HG02840 (cell line): ENCODE results near the gene ADAM17.

ENCODE experiments used
- ATAC-seq: cut with Tn5 transposase; IDR thresholded peaks from one replicate; pipeline ENCODE4 v1.9.1; 2021; ENCODE audit warnings: mild to moderate bottlenecking, moderate library complexity, moderate number of reproducible peaks; ENCODE audit not compliant: unreplicated experiment, low FRiP score

ADAM17 gene

GRCh38 chr2:9474361-9475057 is 81.1 kb downstream of the ADAM17 start, which contains the start of gene IAH1:
Gene IAH1, plus strand, starts transcription at chr2:9474551. Its CDS starts 16 bp downstream, at chr2:9474567.
- ATAC-seq = peak; percentile 74

- peak; percentile 20 for ATAC-seq
Observed at GRCh38 chr2:9473985-9474360, 81.7 kb downstream of the ADAM17 start.

GRCh38 chr2:9473308-9473984 is 82.2 kb downstream of the ADAM17 start:
- no peak for ATAC-seq

- ATAC-seq = no peak
Observed at GRCh38 chr2:9472511-9472910, 83.1 kb downstream of the ADAM17 start.

GRCh38 chr2:9471206-9471605 is 84.4 kb downstream of the ADAM17 start:
- no peak for ATAC-seq

GRCh38 chr2:9467687-9468086 is 87.9 kb downstream of the ADAM17 start:
- ATAC-seq = no peak

GRCh38 chr2:9466147-9466683 is 89.4 kb downstream of the ADAM17 start:
- ATAC-seq = no peak

- no peak for ATAC-seq
Observed at GRCh38 chr2:9465170-9465569, 90.5 kb downstream of the ADAM17 start.

- ATAC-seq = no peak
Observed at GRCh38 chr2:9463698-9464034, 92.0 kb downstream of the ADAM17 start.

- no peak for ATAC-seq
Observed at GRCh38 chr2:9462886-9463697, 92.5 kb downstream of the ADAM17 start.

GRCh38 chr2:9462313-9462712 is 93.3 kb downstream of the ADAM17 start:
- no peak for ATAC-seq

GRCh38 chr2:9461079-9461478 is 94.6 kb downstream of the ADAM17 start:
- no peak for ATAC-seq

- no peak for ATAC-seq
Observed at GRCh38 chr2:9460441-9461017, 95.1 kb downstream of the ADAM17 start.

- ATAC-seq = no peak
Observed at GRCh38 chr2:9451231-9451630, 104.4 kb downstream of the ADAM17 start.

GRCh38 chr2:9445089-9445488 is 110.5 kb downstream of the ADAM17 start:
- no peak for ATAC-seq

- ATAC-seq = no peak
Observed at GRCh38 chr2:9443526-9443925, 112.1 kb downstream of the ADAM17 start.

GRCh38 chr2:9441556-9441955 is 114.1 kb downstream of the ADAM17 start:
- ATAC-seq = no peak

- no peak for ATAC-seq
Observed at GRCh38 chr2:9440058-9440727, 115.4 kb downstream of the ADAM17 start.

- ATAC-seq = no peak
Observed at GRCh38 chr2:9439536-9439935, 116.1 kb downstream of the ADAM17 start.
